HPDE6-E6E7 (cell line): ENCODE data around the gene STX10.
"Not testable (repeated sequence)": the region's sequence is repeated elsewhere in the genome, so short reads cannot be mapped to it uniquely, and the experiment has no call there.

ENCODE experiments used
- DNase-seq: peaks from one replicate; pipeline ENCODE4 v3.0.0; 2011; ENCODE audit warnings: missing footprints; ENCODE audit errors: extremely low spot score

The STX10 gene

GRCh38 chr19:13164343-13165161 lies 14.4 kb upstream of the STX10 start:
- DNase-seq = no peak

- no peak for DNase-seq
Measured at GRCh38 chr19:13163609-13164342, 13.6 kb upstream of the STX10 start.

- no peak for DNase-seq
Measured at GRCh38 chr19:13162724-13163608, 12.8 kb upstream of the STX10 start.

- no peak for DNase-seq
Measured at GRCh38 chr19:13160557-13160956, 10.4 kb upstream of the STX10 start.

GRCh38 chr19:13159713-13160112 lies 9.5 kb upstream of the STX10 start:
- DNase-seq = no peak

GRCh38 chr19:13155472-13156359 lies 5.5 kb upstream of the STX10 start:
- no peak for DNase-seq

GRCh38 chr19:13154911-13155471 lies 4.8 kb upstream of the STX10 start:
- no peak for DNase-seq

- DNase-seq = no peak
Measured at GRCh38 chr19:13154241-13154778, 4.1 kb upstream of the STX10 start.

- no peak for DNase-seq
Measured at GRCh38 chr19:13153569-13154240, 3.5 kb upstream of the STX10 start.

- DNase-seq = peak; percentile 73
Measured at GRCh38 chr19:13152974-13153568, 2.9 kb upstream of the STX10 start.

GRCh38 chr19:13152356-13152973 lies 2.3 kb upstream of the STX10 start:
- no peak for DNase-seq

GRCh38 chr19:13151605-13152355 lies 1.6 kb upstream of the STX10 start:
- DNase-seq = peak; percentile 97

GRCh38 chr19:13150931-13151604 lies 893 bp upstream of the STX10 start:
- no peak for DNase-seq

- DNase-seq = no peak
Measured at GRCh38 chr19:13149628-13150186, 468 bp downstream of the STX10 start.

GRCh38 chr19:13149173-13149627 lies 975 bp downstream of the STX10 start:
- DNase-seq = not testable (repeated sequence)

GRCh38 chr19:13146763-13147563 lies 3.2 kb downstream of the STX10 start:
- no peak for DNase-seq
